OCI-LY3 (cell line): ENCODE data around the gene PKLR.

ENCODE experiments used
- H2AFZ ChIP-seq: fragments of 200-600, 300-600 bp; shearing (Covaris generic); 2 replicates; pipeline ENCODE4 v1.6.0; 2014; ENCODE audit warnings: antibody characterized with exemption, low read depth, low read length
- H3K27ac ChIP-seq: fragments of 200-600, 300-600 bp; sonication (generic); 2 replicates; pipeline ENCODE4 v1.5.1; 2014; ENCODE audit warnings: mild to moderate bottlenecking, low read length, moderate library complexity, mixed read lengths
- H3K27me3 ChIP-seq: fragments of 200-600, 300-600 bp; sonication (generic); 2 replicates; pipeline ENCODE4 v1.6.1; 2014; ENCODE audit warnings: low read depth, low read length, mixed read lengths
- H3K36me3 ChIP-seq: fragments of 200-600, 300-600 bp; sonication (generic); replicated peaks from 2 replicates; pipeline ENCODE3; 2014; ENCODE audit warnings: low read depth, low read length, mixed read lengths
- H3K4me1 ChIP-seq: fragments of 300-600, 200-600 bp; sonication (generic); 2 replicates; pipeline ENCODE4 v1.6.1; 2014; ENCODE audit warnings: low read length, mixed read lengths
- H3K4me2 ChIP-seq: fragments of 200-600, 300-600 bp; sonication (generic); 2 replicates; pipeline ENCODE4 v1.6.1; 2014; ENCODE audit warnings: low read length, mixed read lengths
- H3K4me3 ChIP-seq: fragments of 300-600, 200-600 bp; sonication (generic); 2 replicates; pipeline ENCODE4 v1.5.1; 2014; ENCODE audit warnings: antibody characterized with exemption, mild to moderate bottlenecking, low read length, moderate library complexity
- H3K79me2 ChIP-seq: fragments of 300-600, 200-600 bp; shearing (Covaris generic); 2 replicates; pipeline ENCODE4 v1.6.1; 2014; ENCODE audit warnings: mild to moderate bottlenecking, low read length, mixed read lengths
- H3K9ac ChIP-seq: fragments of 300-600, 200-600 bp; shearing (Covaris generic); 2 replicates; pipeline ENCODE4 v1.6.0; 2014; ENCODE audit warnings: mild to moderate bottlenecking, low read length, moderate library complexity
- H3K9me3 ChIP-seq: fragments of 200-600, 300-600 bp; shearing (Covaris generic); 2 replicates; pipeline ENCODE4 v1.6.1; 2014; ENCODE audit warnings: low read length, mixed read lengths; ENCODE audit not compliant: insufficient read depth
- H4K20me1 ChIP-seq: fragments of 200-600, 300-600 bp; sonication (generic); 2 replicates; pipeline ENCODE4 v1.6.1; 2016; ENCODE audit warnings: low read length, mixed read lengths; ENCODE audit not compliant: insufficient read depth
- CTCF ChIP-seq: fragments of 200-600, 300-600 bp; sonication (generic); IDR thresholded peaks from 2 replicates; pipeline ENCODE4 v1.5.1; 2014; ENCODE audit warnings: antibody characterized with exemption, low read length, low read depth
- EZH2phosphoT487 ChIP-seq: fragments of 200-600 bp; shearing (Covaris generic); IDR thresholded peaks from 2 replicates; pipeline ENCODE4 v1.6.1; 2018; ENCODE audit warnings: antibody characterized with exemption, mixed run types, low read depth

The PKLR gene

GRCh38 chr1:155245163-155245524 lies 56.1 kb downstream of the PKLR start:
- peaks cover 27% of the 10 kb centered on the region for H3K4me1 ChIP-seq
- H3K27ac ChIP-seq: peak overlapping the region; percentile 61
- peak overlapping the region; percentile 71 for H3K9ac ChIP-seq
- H2AFZ ChIP-seq: peak overlapping the region; percentile 79
- peaks cover 8% of the 10 kb centered on the region for H3K79me2 ChIP-seq
- H3K27me3 ChIP-seq: no peaks in the 10 kb centered on the region
- peak overlapping the region; percentile 79 for H3K4me3 ChIP-seq
- no peaks in the 10 kb centered on the region for H3K9me3 ChIP-seq
- peaks cover 15% of the 10 kb centered on the region for H3K36me3 ChIP-seq
- TF ChIP-seq CTCF (no peak), EZH2phosphoT487 (no peak)
- H3K4me2 ChIP-seq: peak overlapping the region; percentile 78
- no peaks in the 10 kb centered on the region for H4K20me1 ChIP-seq

GRCh38 chr1:155244368-155245162 lies 56.7 kb downstream of the PKLR start:
- Histone ChIP-seq H2AFZ (peak overlapping the region; percentile 79), H3K4me1 (peaks cover 27% of the 10 kb centered on the region), H3K27me3 (no peaks in the 10 kb centered on the region), H3K36me3 (peaks cover 15% of the 10 kb centered on the region), H3K4me3 (peak overlapping the region; percentile 79), H3K4me2 (peak overlapping the region; percentile 78), H3K9me3 (no peaks in the 10 kb centered on the region), H4K20me1 (no peaks in the 10 kb centered on the region), H3K9ac (peak overlapping the region; percentile 71), H3K79me2 (peaks cover 8% of the 10 kb centered on the region), H3K27ac (peak overlapping the region; percentile 61)
- TF ChIP-seq CTCF (peak; percentile 36), EZH2phosphoT487 (no peak)

GRCh38 chr1:155242805-155243358 lies 58.4 kb downstream of the PKLR start:
- H3K9ac ChIP-seq: no peak overlapping the region
- H3K27ac ChIP-seq: no peak overlapping the region
- H3K4me2 ChIP-seq: peak overlapping the region; percentile 78

More at GRCh38 chr1:155242805-155243358, 58.4 kb downstream of the PKLR start:
- Histone ChIP-seq H3K4me3 (peak overlapping the region; percentile 79), H4K20me1 (no peaks in the 10 kb centered on the region), H3K27me3 (no peaks in the 10 kb centered on the region), H2AFZ (no peak overlapping the region), H3K9me3 (no peaks in the 10 kb centered on the region), H3K79me2 (peaks cover 8% of the 10 kb centered on the region), H3K4me1 (peaks cover 27% of the 10 kb centered on the region), H3K36me3 (peaks cover 9% of the 10 kb centered on the region)
- TF ChIP-seq EZH2phosphoT487: no peak
- no peak for TF ChIP-seq CTCF
